ENCODE results near the gene RUNX1. TPM values are rescaled to one million over a fixed set of nuclear protein-coding genes. Genes with fewer than 3 reads are reported as not detected.

Gene RUNX1
- total RNA-seq, 1 donor from 2014 or later = 0.47 TPM

DNA sequence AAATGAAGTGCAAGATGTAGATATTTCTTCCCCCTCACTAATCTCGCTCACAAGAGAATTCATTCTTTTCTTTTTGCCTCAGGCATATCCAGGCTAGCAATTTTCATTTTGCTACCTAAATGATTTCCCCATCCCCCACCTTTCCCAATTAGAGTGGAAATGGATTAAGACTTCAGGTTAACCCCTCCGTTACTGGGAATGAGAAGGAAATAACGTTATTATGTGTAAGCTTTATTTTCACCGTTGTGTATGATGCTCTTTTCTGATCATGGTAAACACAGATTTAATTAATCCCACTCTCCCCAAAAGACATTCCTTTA lies 143.9 kb downstream of the RUNX1 start:
- TF ChIP-seq, protein P1, sequence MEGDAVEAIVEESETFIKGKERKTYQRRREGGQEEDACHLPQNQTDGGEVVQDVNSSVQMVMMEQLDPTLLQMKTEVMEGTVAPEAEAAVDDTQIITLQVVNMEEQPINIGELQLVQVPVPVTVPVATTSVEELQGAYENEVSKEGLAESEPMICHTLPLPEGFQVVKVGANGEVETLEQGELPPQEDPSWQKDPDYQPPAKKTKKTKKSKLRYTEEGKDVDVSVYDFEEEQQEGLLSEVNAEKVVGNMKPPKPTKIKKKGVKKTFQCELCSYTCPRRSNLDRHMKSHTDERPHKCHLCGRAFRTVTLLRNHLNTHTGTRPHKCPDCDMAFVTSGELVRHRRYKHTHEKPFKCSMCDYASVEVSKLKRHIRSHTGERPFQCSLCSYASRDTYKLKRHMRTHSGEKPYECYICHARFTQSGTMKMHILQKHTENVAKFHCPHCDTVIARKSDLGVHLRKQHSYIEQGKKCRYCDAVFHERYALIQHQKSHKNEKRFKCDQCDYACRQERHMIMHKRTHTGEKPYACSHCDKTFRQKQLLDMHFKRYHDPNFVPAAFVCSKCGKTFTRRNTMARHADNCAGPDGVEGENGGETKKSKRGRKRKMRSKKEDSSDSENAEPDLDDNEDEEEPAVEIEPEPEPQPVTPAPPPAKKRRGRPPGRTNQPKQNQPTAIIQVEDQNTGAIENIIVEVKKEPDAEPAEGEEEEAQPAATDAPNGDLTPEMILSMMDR (IDR thresholded peaks at IDR 0.05; ENCODE audit: partially characterized antibody, unreplicated experiment) = no peak
- peaks cover 2% of the 10 kb centered on the region for H3K27me3 Mint-ChIP-seq (ENCODE audit: unreplicated experiment)
- no peaks in the 10 kb centered on the region for H3K4me1 Mint-ChIP-seq (ENCODE audit: low read depth, unreplicated experiment)
- H3K27ac Mint-ChIP-seq (ENCODE audit: unreplicated experiment) = no peak overlapping the region
- H3K4me3 Mint-ChIP-seq (ENCODE audit: unreplicated experiment) = no peak overlapping the region
- DNase-seq = no peak
- H3K36me3 Mint-ChIP-seq (ENCODE audit: unreplicated experiment) = no peaks in the 10 kb centered on the region
- H3K9me3 Mint-ChIP-seq (ENCODE audit: unreplicated experiment) = no peaks in the 10 kb centered on the region

DNA sequence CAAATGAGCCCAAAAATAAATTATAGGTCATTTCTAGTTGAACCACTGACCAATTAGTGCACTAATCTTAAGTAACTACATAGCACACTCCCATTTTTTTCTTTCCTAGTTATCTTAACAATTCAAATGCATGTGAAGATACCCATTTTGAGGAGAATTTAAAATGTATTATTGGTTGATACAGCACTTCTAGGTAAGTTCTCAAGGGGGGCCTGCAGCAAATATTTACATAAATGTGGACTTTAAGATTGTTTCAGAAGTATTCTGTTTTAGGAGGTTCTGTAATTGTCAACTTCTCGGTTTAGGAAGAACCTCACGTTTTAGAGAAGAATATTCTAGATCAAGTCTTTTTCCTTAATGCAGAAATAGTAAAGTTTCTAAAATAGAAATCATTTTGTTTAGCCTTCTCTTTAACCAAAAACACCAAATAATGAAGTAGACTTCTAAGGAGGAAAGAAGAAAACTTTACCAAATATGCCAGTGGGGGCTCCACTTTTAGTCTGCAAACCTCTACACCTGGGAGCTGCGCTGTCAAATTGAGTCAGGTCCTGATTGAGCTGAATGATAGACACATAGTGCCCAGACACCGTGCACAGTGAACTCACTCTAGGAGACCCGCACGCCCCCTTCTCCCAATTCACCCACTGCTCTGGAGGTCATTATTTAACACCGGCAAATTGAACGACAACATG lies 144.4 kb downstream of the RUNX1 start:
- no peaks in the 10 kb centered on the region for H3K36me3 Mint-ChIP-seq (ENCODE audit: unreplicated experiment)
- peaks cover 2% of the 10 kb centered on the region for H3K27me3 Mint-ChIP-seq (ENCODE audit: unreplicated experiment)
- H3K4me3 Mint-ChIP-seq (ENCODE audit: unreplicated experiment) = no peak overlapping the region
- no peaks in the 10 kb centered on the region for H3K4me1 Mint-ChIP-seq (ENCODE audit: low read depth, unreplicated experiment)
- H3K9me3 Mint-ChIP-seq (ENCODE audit: unreplicated experiment) = no peaks in the 10 kb centered on the region
- no peak for DNase-seq
- TF ChIP-seq, protein P1 (IDR thresholded peaks at IDR 0.05; ENCODE audit: partially characterized antibody, unreplicated experiment) = no peak
- H3K27ac Mint-ChIP-seq (ENCODE audit: unreplicated experiment) = no peak overlapping the region

DNA sequence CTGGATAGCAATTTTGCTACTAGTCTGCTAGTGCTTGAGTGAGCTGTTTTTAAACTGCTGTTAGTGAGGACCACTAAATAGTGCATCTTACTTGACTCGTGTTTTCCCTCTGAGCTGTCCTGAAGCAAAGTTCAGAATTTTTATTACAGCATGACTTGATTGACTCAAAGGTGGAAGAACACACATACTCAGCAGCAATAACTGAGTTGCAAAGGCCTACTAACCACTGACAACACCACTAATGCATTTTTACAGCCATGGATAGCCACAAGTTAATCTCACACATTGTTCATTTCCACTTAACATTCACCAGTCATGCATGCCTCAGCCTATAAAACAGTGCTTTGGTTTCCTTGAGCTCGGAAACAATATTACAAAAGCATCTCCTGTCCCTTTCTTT lies 148.7 kb downstream of the RUNX1 start:
- H3K36me3 Mint-ChIP-seq (ENCODE audit: unreplicated experiment) = peaks cover 6% of the 10 kb centered on the region
- H3K27ac Mint-ChIP-seq (ENCODE audit: unreplicated experiment) = no peak overlapping the region
- TF ChIP-seq, protein P1 (IDR thresholded peaks at IDR 0.05; ENCODE audit: partially characterized antibody, unreplicated experiment) = no peak
- no peaks in the 10 kb centered on the region for H3K4me1 Mint-ChIP-seq (ENCODE audit: low read depth, unreplicated experiment)
- H3K27me3 Mint-ChIP-seq (ENCODE audit: unreplicated experiment) = peaks cover 4% of the 10 kb centered on the region
- peaks cover 4% of the 10 kb centered on the region for H3K9me3 Mint-ChIP-seq (ENCODE audit: unreplicated experiment)
- no peak overlapping the region for H3K4me3 Mint-ChIP-seq (ENCODE audit: unreplicated experiment)
- DNase-seq = no peak

DNA sequence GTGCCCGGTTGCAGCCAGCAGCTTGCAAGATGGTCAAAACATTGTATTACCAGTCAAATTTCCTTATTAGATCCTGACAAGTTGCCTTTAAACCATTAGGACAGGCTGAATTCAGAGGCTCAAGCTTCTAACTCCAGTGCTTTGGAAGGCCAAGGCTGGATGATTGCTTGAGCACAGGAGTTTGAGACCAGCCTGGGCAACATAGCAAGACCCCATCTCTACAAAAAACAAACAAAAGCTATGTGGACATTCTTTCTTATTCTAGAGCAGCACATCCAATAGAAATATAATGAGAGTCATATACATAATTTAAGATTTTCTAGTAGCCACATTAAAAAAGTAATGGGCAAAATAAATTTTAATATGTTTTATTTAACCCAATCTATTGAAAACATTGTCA lies 149.3 kb downstream of the RUNX1 start:
- peaks cover 4% of the 10 kb centered on the region for H3K9me3 Mint-ChIP-seq (ENCODE audit: unreplicated experiment)
- no peak overlapping the region for H3K4me3 Mint-ChIP-seq (ENCODE audit: unreplicated experiment)

DNA sequence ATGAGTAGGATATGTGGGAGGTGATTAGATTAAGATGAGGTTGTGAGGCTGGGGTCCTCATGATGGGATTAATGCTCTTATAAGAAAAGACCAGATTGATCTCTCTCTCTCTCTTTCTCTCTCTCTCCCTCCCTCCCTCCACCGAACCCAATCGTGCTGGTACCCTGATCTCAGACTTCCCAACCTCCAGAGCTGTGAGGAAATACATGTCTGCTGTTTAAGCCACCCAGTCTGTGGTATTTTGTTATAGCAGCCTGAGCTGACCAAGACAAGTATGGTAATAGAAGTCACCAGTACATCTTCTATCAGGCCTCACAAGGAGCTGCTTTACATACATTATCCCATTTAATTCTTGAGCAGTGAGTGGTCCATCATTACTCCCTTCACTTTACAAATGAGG lies 149.8 kb downstream of the RUNX1 start:
- TF ChIP-seq, protein P1 (IDR thresholded peaks at IDR 0.05; ENCODE audit: partially characterized antibody, unreplicated experiment) = no peak
- H3K9me3 Mint-ChIP-seq (ENCODE audit: unreplicated experiment) = peaks cover 4% of the 10 kb centered on the region
- H3K4me3 Mint-ChIP-seq (ENCODE audit: unreplicated experiment) = no peak overlapping the region
- no peak for DNase-seq
- H3K4me1 Mint-ChIP-seq (ENCODE audit: low read depth, unreplicated experiment) = no peaks in the 10 kb centered on the region
- H3K27ac Mint-ChIP-seq (ENCODE audit: unreplicated experiment) = no peak overlapping the region
- peaks cover 4% of the 10 kb centered on the region for H3K27me3 Mint-ChIP-seq (ENCODE audit: unreplicated experiment)
- H3K36me3 Mint-ChIP-seq (ENCODE audit: unreplicated experiment) = peaks cover 6% of the 10 kb centered on the region

More for the DNA sequence above, 149.3 kb downstream of the RUNX1 start:
- DNase-seq = no peak
- no peak overlapping the region for H3K27ac Mint-ChIP-seq (ENCODE audit: unreplicated experiment)
- H3K36me3 Mint-ChIP-seq (ENCODE audit: unreplicated experiment) = peaks cover 6% of the 10 kb centered on the region
- no peaks in the 10 kb centered on the region for H3K4me1 Mint-ChIP-seq (ENCODE audit: low read depth, unreplicated experiment)
- TF ChIP-seq, protein P1 (IDR thresholded peaks at IDR 0.05; ENCODE audit: partially characterized antibody, unreplicated experiment) = no peak
- peaks cover 4% of the 10 kb centered on the region for H3K27me3 Mint-ChIP-seq (ENCODE audit: unreplicated experiment)

All from glutamatergic neuron (in vitro differentiated cells).